ENCODE data around the gene SLC6A1.

DNA sequence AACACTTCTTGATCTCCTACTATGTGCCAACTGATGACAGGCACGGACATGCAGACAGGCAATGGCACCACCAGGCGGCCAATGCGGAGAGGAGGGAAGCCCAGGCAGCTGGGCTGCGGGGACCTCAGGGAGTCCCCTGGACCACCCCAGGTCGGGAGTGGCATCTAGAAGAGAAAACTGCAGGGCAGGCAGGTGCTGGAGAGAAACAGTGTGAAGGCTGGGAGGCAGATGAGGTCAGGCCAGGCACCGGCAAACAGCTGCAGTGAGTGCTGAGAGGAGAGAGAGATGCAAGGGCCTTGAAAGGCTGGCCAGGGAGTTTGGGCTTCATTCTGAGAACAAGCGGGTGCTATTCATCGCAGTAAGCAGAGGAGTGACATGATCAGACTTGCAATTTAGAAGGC, 29.1 kb downstream of the SLC6A1 start:
- no peak for TF ChIP-seq SP1 (IDR thresholded peaks at IDR 0.05)
- TF ChIP-seq HNF4G (IDR thresholded peaks at IDR 0.05), result no peak

Data from liver (tissue), 1 donor.